ENCODE results near the gene DVL2. TPM values are rescaled to one million over a fixed set of nuclear protein-coding genes. Genes with fewer than 3 reads are reported as not detected.
A peak's percentile ranks its signal among the peaks of the same experiment; 100 is the strongest.

Gene DVL2
- total RNA-seq, 3 donors from 2014 or later: 33.4 to 52.0 (median 36.0) TPM

DNA sequence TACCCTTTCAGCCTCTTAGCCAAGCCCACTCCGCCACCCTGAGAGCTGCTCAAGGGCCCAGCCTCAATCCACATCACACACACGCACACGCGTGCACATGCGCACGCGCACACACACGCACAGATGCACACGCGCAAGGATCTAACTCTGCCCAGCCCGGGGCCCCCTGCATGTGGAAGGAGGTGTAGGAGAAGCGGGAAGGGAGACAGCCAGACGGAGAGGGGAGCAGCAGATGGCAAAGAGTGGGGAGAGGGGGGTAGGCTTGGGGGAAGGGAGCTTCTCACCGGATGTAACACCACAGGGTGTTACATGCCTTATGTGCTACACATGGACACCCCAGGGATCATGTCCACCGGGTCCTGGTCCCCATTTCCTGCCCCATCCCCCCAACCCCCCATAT, 30.0 kb downstream of the DVL2 start:
- DNase-seq (peak in 1 of 3 donors; percentile 60), ATAC-seq (peak; percentile 10)
- intact Hi-C loops (cut with DNase I, micrococcal nuclease): no loop called here
- Histone ChIP-seq H3K36me3 (ENCODE audit: low read depth) (no peaks in the 10 kb centered on the region), H3K9me3 (no peaks in the 10 kb centered on the region), H3K4me3 (no peak overlapping the region), H3K4me1 (ENCODE audit: low read depth) (peaks cover 3% of the 10 kb centered on the region)
- TF ChIP-seq, protein P1, sequence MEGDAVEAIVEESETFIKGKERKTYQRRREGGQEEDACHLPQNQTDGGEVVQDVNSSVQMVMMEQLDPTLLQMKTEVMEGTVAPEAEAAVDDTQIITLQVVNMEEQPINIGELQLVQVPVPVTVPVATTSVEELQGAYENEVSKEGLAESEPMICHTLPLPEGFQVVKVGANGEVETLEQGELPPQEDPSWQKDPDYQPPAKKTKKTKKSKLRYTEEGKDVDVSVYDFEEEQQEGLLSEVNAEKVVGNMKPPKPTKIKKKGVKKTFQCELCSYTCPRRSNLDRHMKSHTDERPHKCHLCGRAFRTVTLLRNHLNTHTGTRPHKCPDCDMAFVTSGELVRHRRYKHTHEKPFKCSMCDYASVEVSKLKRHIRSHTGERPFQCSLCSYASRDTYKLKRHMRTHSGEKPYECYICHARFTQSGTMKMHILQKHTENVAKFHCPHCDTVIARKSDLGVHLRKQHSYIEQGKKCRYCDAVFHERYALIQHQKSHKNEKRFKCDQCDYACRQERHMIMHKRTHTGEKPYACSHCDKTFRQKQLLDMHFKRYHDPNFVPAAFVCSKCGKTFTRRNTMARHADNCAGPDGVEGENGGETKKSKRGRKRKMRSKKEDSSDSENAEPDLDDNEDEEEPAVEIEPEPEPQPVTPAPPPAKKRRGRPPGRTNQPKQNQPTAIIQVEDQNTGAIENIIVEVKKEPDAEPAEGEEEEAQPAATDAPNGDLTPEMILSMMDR (IDR thresholded peaks at IDR 0.05): no peak

DNA sequence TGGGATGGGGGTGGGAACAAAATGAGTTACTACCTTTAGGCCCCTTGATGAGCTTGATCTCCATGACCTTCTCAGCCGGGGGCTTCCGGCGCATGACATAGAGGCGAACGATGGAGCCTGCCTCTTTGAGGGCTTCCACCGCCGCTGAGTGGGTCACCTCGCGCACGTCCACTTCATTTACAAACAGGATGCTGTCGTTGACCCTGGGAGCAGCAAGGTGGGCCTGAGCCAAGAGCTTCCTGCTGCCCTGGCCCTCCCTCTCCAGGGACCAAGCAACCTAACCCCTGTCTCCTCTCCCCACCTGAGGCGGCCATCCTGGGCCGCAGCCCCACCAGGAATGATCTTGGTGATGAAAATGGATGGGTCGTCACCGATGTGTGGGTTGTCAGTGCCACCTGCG, 30.9 kb downstream of the DVL2 start:
- ATAC-seq: no peak
- intact Hi-C loops (cut with DNase I, micrococcal nuclease): no loop called here
- TF ChIP-seq, protein P1 (IDR thresholded peaks at IDR 0.05): no peak
- peak in 1 of 3 donors; percentile 50 for DNase-seq
- Histone ChIP-seq H3K4me1 (ENCODE audit: low read depth) (peaks cover 3% of the 10 kb centered on the region), H3K36me3 (ENCODE audit: low read depth) (no peaks in the 10 kb centered on the region), H3K4me3 (no peak overlapping the region), H3K9me3 (no peaks in the 10 kb centered on the region)

DNA sequence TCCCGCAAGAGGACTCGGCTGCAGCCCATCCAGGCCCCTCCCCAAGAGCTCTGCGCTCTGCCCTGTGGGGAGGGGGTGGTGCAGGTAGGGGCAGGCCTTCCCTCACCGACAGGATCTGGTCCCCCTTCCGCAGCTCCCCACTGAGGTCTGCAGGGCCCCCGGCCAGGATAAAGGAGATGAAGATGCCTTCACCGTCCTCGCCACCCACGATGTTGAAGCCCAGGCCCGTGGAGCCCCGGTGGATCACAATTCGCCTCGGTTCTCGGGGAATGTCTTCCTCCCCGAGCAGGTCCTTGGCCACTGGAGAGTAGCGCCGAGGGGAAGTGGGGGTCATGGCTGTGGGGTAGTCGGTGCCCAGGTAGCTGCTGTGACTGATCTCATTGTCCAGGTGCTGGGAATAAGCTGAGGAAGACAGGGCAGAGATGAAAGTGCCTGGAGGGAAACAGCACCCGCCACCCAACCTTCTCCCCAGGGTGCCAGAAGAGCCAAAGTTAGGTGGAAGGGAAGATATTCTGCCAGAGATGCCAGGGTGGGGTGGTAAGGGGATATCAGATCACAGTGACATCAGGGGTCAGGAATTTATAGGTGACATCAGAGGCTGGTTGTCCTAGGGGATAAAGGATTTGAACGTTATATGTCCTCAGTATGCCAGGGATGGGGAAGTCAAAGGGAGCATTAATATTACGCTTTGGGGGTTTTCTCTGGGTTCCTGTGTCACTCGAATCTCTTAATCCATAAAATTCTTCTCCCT, 37.5 kb downstream of the DVL2 start:
- no peak for ATAC-seq

DNA sequence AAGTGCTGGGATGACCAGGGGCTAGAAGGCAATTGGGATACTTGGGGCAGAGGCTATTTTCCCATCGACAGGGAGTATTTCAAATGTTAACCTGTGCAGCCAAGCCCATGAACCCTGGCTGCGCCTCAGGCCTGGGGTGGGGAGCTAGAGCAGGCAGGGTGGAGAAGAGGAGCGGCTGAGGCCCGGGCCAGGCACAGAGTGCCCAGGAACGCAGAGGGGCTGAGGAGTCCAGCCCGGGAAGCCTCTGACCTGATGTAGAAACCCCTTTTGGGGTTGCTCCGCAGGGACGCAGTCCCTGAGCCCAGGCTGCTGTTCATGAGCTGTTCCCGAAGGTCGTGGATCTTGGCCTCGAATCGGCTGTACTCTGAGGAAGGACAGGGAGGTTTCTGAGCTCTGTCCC, 38.3 kb downstream of the DVL2 start:
- Histone ChIP-seq H3K36me3 (ENCODE audit: low read depth) (no peaks in the 10 kb centered on the region), H3K9me3 (no peaks in the 10 kb centered on the region), H3K4me3 (no peak overlapping the region), H3K4me1 (ENCODE audit: low read depth) (no peaks in the 10 kb centered on the region)
- intact Hi-C loops (cut with DNase I, micrococcal nuclease): no loop called here
- no peak for ATAC-seq
- no peak for DNase-seq
- TF ChIP-seq, protein P1 (IDR thresholded peaks at IDR 0.05): no peak

More for the DNA sequence above, 37.5 kb downstream of the DVL2 start:
- Histone ChIP-seq H3K4me1 (ENCODE audit: low read depth) (no peaks in the 10 kb centered on the region), H3K4me3 (no peak overlapping the region), H3K36me3 (ENCODE audit: low read depth) (no peaks in the 10 kb centered on the region), H3K9me3 (no peaks in the 10 kb centered on the region)
- DNase-seq: no peak
- TF ChIP-seq, protein P1 (IDR thresholded peaks at IDR 0.05): no peak
- intact Hi-C loops (cut with DNase I, micrococcal nuclease): no loop called here

DNA sequence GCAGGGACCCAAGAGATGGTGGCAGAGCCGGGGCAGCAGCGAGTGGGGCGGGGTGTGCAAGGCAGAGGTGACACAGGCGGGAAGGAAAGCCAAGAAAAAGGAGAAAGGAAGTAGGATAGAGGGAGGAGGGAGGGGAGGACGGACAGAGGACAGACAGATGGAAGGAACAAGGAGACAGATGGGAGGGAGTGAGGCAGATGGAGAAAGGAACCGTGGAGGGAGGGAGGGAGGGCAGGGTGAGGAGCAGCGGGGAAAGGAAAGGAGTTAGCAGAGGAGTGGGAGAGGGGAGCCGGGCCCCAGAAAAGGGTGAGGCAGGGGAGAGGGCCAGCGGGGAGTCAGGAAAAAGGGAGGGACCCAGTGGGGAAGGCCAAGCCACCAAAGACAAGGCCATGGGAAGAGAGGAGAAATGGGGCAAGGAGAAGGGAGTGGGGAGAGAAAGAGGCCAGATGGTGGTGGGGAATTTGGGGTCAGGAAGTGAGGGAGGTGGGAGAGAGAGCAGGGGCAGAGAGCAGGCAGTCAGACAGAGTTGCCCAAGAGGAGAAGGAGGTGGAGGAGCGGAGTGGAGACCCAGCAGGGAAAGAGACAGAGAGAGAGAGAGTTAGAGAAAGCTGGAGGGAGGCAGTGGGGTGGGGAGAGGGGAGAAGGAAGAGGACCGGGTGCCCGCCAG, 41.9 kb downstream of the DVL2 start:
- TF ChIP-seq, protein P1 (IDR thresholded peaks at IDR 0.05): no peak
- no peaks in the 10 kb centered on the region for H3K36me3 ChIP-seq (ENCODE audit: low read depth)
- ATAC-seq (no peak), DNase-seq (no peak)
- H3K4me3 ChIP-seq: no peak overlapping the region
- no peaks in the 10 kb centered on the region for H3K9me3 ChIP-seq
- intact Hi-C loops (cut with DNase I, micrococcal nuclease): no loop called here
- H3K4me1 ChIP-seq (ENCODE audit: low read depth): no peaks in the 10 kb centered on the region
